Thoracic aorta (tissue), 2 donors: ENCODE results near the gene SYCE3. TPM values are rescaled to one million over a fixed set of nuclear protein-coding genes. Genes with fewer than 3 reads are reported as not detected.
A peak's percentile ranks its signal among the peaks of the same experiment; 100 is the strongest.

Experiments used
- ATAC-seq: fragments of 150-250 bp; one replicate; pipeline ENCODE4 v1.8.0; 2017; ENCODE audit warnings: low read depth; ENCODE audit not compliant: insufficient number of reproducible peaks, low FRiP score
- DNase-seq: peaks from one replicate; pipeline ENCODE4 v3.0.0-alpha.2; 2020; ENCODE audit warnings: low spot score
- H3K27ac ChIP-seq, 2 donors: fragments of 200-600 bp; sonication (generic); 1 replicate in 1 of 2; 2 replicates in 1 of 2; pipeline ENCODE4 v1.5.1; 2016; ENCODE audit warnings: mild to moderate bottlenecking in 2 of 2, moderate library complexity in 2 of 2
- H3K27me3 ChIP-seq: fragments of 200-600 bp; sonication (generic); replicated peaks from 2 replicates; pipeline ENCODE4 v1.6.0; 2016; ENCODE audit warnings: mild to moderate bottlenecking; ENCODE audit not compliant: insufficient read depth
- H3K36me3 ChIP-seq: fragments of 200-600 bp; sonication (generic); one replicate; pipeline ENCODE4 v1.5.1; 2016
- H3K4me1 ChIP-seq, 2 donors: fragments of 200-600 bp; sonication (generic); 1 replicate in 1 of 2; 2 replicates in 1 of 2; pipeline versions ENCODE4 v1.5.1 to v1.6.0; 2016; ENCODE audit warnings: low read depth in 2 of 2, mild to moderate bottlenecking in 1 of 2; ENCODE audit not compliant: control insufficient read depth in 1 of 2
- H3K4me3 ChIP-seq: fragments of 200-600 bp; sonication (generic); 2 replicates; pipeline ENCODE4 v1.5.1; 2016; ENCODE audit warnings: mild to moderate bottlenecking
- H3K9me3 ChIP-seq: fragments of 200-600 bp; sonication (generic); 2 replicates; pipeline ENCODE4 v1.5.1; 2016
- CTCF ChIP-seq: fragments of 200-600 bp; sonication (generic); IDR thresholded peaks from one replicate; pipeline ENCODE4 v1.5.1; 2019; ENCODE audit warnings: antibody characterized with exemption
- total RNA-seq, 2 donors: library from RNA; depleted of rRNA; stranded (reverse); fragments of >200 nt; gene quantifications; one replicate each; pipeline versions ENCODE4 v1.1.0 to v1.2.3, GENCODE V29; 2016

SYCE3 gene, protein sequence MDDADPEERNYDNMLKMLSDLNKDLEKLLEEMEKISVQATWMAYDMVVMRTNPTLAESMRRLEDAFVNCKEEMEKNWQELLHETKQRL
- total RNA-seq, result not detected

DNA sequence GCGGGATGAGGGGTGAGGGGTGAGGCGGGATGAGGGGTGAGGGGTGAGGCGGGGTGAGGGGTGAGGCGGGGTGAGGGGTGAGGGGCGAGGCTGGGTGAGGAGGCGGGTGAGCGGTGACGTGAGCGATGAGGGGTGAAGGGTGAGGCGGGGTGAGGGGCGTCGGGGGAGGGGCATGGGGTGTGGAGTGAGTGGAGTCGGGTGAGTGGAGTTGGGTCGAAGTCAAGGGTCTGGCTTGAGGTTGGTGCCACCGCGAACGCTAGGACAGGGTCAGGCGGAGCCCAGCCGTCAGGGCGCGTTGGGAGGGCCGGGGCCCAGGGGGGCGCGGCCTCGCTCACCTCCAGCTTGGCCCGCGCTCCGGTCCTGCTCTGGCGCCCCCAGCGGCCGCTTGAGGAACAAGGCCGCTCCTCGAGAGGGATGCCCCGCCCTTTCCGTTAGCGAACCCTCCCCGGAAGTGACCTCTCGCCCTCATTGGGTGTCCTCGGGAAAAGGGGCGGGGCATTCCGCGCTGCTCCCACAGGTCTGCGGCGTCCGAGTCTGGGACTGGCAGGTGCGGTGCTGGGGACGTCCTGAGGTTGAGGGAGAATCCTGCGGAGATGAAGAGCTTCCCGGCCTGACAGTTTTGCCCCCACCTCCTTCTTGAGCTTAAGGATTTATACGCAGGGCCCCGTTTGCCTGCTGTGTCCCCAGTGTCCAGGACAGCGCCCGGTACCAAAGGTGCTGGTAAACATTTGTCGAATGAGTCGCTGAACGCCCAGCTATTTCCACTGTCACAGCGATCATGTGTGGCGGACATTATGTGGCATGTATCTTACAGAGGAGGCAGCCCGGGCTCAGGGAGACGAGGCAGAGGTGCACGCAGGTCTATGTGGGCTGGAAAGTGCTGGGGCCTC lies at the start of gene SYCE3:
Gene SYCE3 (minus strand): TSS at position 397 of the 890 bp plus-strand sequence. CDS start 6,514 bp downstream, outside the sequence.
- peak; percentile 97 for TF ChIP-seq CTCF
- Histone ChIP-seq H3K9me3 (no peaks in the 10 kb centered on the region), H3K27ac (no peak within 1 kb of the TSS), H3K4me1 (peaks cover 9 to 13% of the 10 kb centered on the region in 2 donors), H3K4me3 (peak within 1 kb of the TSS; percentile 95), H3K27me3 (no peaks in the 10 kb centered on the region), H3K36me3 (no peaks in the 10 kb centered on the region)
- DNase-seq (peak; percentile 88), ATAC-seq (peak; percentile 86)

DNA sequence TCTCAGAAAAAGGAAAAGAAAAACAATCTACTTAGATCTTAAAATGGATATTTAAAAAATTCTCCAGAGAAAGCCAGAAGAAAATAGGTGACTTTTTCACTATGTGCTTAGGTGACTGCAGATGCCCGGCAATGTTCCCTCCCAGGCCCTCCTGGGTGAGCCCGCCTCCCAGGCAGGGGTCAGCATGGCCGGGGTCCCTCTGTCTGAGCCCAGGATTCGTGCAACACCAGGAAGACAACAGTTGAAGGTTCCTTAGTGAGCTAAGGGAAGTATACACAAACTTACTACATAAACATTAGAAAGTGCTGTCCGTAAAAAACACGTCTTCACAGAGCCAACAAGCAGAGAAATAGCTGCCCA lies 49.4 kb upstream of the SYCE3 start:
- Histone ChIP-seq H3K9me3 (no peaks in the 10 kb centered on the region), H3K4me3 (no peak overlapping the region), H3K4me1 (no peaks in the 10 kb centered on the region), H3K27me3 (peaks cover 4% of the 10 kb centered on the region), H3K36me3 (no peaks in the 10 kb centered on the region), H3K27ac (no peak overlapping the region)
- TF ChIP-seq CTCF, result no peak
- ATAC-seq (no peak), DNase-seq (no peak)

- Histone ChIP-seq H3K4me3 (no peak overlapping the region), H3K27me3 (peaks cover 4% of the 10 kb centered on the region), H3K27ac (no peak overlapping the region), H3K4me1 (no peaks in the 10 kb centered on the region), H3K9me3 (no peaks in the 10 kb centered on the region), H3K36me3 (no peaks in the 10 kb centered on the region)
- DNase-seq, result no peak
- ATAC-seq, result no peak
- TF ChIP-seq CTCF, result no peak
Measured at GRCh38 chr22:50611341-50612060, 48.8 kb upstream of the SYCE3 start.

- no peaks in the 10 kb centered on the region for H3K9me3 ChIP-seq
- no peak for DNase-seq
- H3K36me3 ChIP-seq, result no peaks in the 10 kb centered on the region
- TF ChIP-seq CTCF, result no peak
- no peaks in the 10 kb centered on the region for H3K4me1 ChIP-seq
- no peak overlapping the region for H3K27ac ChIP-seq
- no peak overlapping the region for H3K4me3 ChIP-seq
- ATAC-seq, result no peak
- H3K27me3 ChIP-seq, result peaks cover 4% of the 10 kb centered on the region
Measured at GRCh38 chr22:50610581-50610980, 47.9 kb upstream of the SYCE3 start.

GRCh38 chr22:50610041-50610451 lies 47.3 kb upstream of the SYCE3 start:
- Histone ChIP-seq H3K4me3 (no peak overlapping the region), H3K27ac (no peak overlapping the region), H3K36me3 (no peaks in the 10 kb centered on the region), H3K9me3 (no peaks in the 10 kb centered on the region), H3K4me1 (no peaks in the 10 kb centered on the region), H3K27me3 (peaks cover 4% of the 10 kb centered on the region)
- no peak for TF ChIP-seq CTCF
- DNase-seq (no peak), ATAC-seq (no peak)
